ENCODE results near the gene LMF1. TPM values are rescaled to one million over a fixed set of nuclear protein-coding genes. Genes with fewer than 3 reads are reported as not detected.

LMF1 gene
- total RNA-seq, 4 donors from 2014 or later = 21.8 to 47.9 (median 36.0) TPM

GRCh38 chr16:872436-873242 lies 98.1 kb downstream of the LMF1 start:
- H3K9me3 ChIP-seq = no peaks in the 10 kb centered on the region
- no peak for DNase-seq
- no peak overlapping the region for H3K4me3 ChIP-seq
- no peak for TF ChIP-seq POLR2A (IDR thresholded peaks at IDR 0.05)
- no peak for TF ChIP-seq CTCF (IDR thresholded peaks at IDR 0.05)
- H3K36me3 ChIP-seq = no peaks in the 10 kb centered on the region
- H3K4me1 ChIP-seq = no peaks in the 10 kb centered on the region
- H3K27ac ChIP-seq = no peak overlapping the region
- no peaks in the 10 kb centered on the region for H3K27me3 ChIP-seq
- intact Hi-C loops (cut with DNase I; ENCODE audit: low total_unique reads) = no loop called here

DNA sequence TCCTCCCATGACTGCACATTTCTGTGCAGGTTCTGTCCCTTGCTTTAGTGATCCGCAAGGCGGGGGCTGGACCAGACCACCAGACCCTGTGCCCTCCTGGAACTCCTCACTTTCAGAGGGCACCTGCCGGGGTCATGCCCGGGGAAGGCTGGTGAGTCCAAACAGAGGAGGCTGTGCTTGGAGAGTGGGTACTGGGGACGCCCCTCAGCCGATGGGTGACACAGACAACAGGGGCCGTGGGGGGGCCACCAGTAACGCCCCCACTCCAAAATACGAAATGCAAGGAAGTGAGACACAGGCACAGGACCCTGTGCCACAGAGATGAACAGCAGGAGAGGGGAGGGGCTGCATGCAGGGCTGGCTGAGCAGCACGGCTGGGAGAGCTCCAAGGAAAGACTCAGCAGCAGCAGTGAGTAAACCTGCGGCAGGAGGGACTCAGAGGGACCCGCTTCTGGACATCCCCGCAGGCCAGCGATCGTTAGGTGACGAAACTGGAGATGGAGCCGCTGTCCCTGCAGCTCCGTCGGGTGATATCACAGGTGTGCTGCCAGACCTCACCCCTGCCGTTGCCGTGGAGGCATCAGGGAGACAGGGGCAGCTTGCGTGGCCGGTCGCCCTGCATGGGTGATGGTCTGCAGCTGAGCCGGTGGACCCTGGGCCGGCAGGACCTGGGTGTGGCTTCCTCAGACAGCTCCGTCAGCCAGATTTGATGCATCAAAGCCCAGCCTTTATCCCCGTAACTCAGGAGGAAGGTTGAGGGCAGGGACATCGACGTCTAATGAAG lies 99.0 kb downstream of the LMF1 start:
- intact Hi-C loops (cut with DNase I; ENCODE audit: low total_unique reads) = no loop called here
- TF ChIP-seq CTCF (IDR thresholded peaks at IDR 0.05) (no peak), POLR2A (IDR thresholded peaks at IDR 0.05) (no peak)
- H3K36me3 ChIP-seq = no peaks in the 10 kb centered on the region
- no peak overlapping the region for H3K4me3 ChIP-seq
- H3K27me3 ChIP-seq = no peaks in the 10 kb centered on the region
- DNase-seq = no peak
- no peaks in the 10 kb centered on the region for H3K4me1 ChIP-seq
- no peak overlapping the region for H3K27ac ChIP-seq
- H3K9me3 ChIP-seq = no peaks in the 10 kb centered on the region

DNA sequence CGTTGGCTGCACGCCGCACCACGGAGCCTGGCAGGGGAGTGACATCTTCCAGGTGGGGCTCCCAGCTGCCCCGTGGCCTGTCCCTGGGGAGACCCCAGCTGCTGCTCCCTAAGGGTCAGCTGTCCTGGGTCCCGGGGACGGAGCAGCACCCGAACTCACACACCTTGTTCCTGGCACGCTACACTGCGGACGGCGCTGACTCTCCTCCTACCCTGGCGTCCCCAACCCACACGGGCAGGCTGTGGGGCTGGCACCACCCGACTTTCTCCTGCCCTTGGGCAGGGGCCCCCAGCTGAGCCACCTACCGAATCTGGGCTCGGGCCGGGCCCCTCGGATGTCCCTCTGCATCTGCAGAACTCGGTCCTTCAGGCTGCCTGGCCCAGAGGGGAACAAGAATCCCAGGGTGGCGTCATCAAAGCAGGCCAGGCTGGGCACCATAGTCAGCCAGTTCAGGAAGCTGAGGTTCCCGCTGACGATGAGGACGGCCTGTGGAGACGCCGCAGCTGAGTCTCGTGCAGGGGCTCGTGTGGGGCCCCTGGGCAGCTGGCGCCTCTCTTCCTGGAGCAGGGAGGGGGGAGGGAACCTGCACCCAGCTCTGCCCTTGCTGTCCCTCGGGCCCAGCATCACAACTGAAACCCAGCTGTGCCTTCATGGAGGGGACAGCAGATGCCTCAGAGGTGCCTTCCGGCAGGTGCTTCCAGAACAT lies 99.8 kb downstream of the LMF1 start:
- intact Hi-C loops (cut with DNase I; ENCODE audit: low total_unique reads) = no loop called here
- H3K36me3 ChIP-seq = no peaks in the 10 kb centered on the region
- no peaks in the 10 kb centered on the region for H3K27me3 ChIP-seq
- no peak overlapping the region for H3K27ac ChIP-seq
- H3K9me3 ChIP-seq = no peaks in the 10 kb centered on the region
- no peak overlapping the region for H3K4me3 ChIP-seq
- TF ChIP-seq POLR2A (IDR thresholded peaks at IDR 0.05) (no peak), CTCF (IDR thresholded peaks at IDR 0.05) (no peak)
- H3K4me1 ChIP-seq = no peaks in the 10 kb centered on the region
- no peak for DNase-seq

- H3K36me3 ChIP-seq = no peaks in the 10 kb centered on the region
These were observed 100.8 kb downstream of the LMF1 start for GRCh38 chr16:869823-870641.

More at GRCh38 chr16:869823-870641, 100.8 kb downstream of the LMF1 start:
- Histone ChIP-seq H3K4me3 (no peak overlapping the region), H3K27me3 (no peaks in the 10 kb centered on the region), H3K27ac (no peak overlapping the region), H3K4me1 (no peaks in the 10 kb centered on the region), H3K9me3 (no peaks in the 10 kb centered on the region)
- no peak for DNase-seq
- intact Hi-C loops (cut with DNase I; ENCODE audit: low total_unique reads) = no loop called here
- TF ChIP-seq POLR2A (IDR thresholded peaks at IDR 0.05) (no peak), CTCF (IDR thresholded peaks at IDR 0.05) (no peak)
